Measurements from ENCODE around the gene PMS2.
A peak's percentile ranks its signal among the peaks of the same experiment; 100 is the strongest.

The PMS2 gene

DNA sequence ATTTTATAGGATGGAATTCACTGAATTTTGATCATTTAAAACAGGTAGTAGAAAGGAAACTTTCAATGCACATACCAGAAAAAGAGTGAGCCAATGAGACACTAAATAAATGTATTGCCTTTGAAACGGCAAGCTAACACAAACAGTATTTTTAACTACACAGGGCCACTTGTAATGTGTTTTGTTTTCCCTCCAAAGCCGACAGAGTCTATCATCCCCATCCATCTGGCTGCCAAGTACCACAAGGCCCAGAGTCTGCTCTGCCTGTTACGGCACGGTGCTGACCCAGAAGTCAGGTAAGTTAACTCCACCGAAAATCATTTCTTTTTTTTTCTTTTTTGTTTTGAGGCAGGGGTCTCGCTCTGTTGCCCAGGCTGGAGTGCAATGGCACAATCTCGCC, 23.8 kb upstream of the PMS2 start:
- DNase-seq (ENCODE audit: low spot score): no peak
- TF ChIP-seq, protein P1, sequence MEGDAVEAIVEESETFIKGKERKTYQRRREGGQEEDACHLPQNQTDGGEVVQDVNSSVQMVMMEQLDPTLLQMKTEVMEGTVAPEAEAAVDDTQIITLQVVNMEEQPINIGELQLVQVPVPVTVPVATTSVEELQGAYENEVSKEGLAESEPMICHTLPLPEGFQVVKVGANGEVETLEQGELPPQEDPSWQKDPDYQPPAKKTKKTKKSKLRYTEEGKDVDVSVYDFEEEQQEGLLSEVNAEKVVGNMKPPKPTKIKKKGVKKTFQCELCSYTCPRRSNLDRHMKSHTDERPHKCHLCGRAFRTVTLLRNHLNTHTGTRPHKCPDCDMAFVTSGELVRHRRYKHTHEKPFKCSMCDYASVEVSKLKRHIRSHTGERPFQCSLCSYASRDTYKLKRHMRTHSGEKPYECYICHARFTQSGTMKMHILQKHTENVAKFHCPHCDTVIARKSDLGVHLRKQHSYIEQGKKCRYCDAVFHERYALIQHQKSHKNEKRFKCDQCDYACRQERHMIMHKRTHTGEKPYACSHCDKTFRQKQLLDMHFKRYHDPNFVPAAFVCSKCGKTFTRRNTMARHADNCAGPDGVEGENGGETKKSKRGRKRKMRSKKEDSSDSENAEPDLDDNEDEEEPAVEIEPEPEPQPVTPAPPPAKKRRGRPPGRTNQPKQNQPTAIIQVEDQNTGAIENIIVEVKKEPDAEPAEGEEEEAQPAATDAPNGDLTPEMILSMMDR (IDR thresholded peaks at IDR 0.05; ENCODE audit: extremely low read depth, missing control alignments): no peak

DNA sequence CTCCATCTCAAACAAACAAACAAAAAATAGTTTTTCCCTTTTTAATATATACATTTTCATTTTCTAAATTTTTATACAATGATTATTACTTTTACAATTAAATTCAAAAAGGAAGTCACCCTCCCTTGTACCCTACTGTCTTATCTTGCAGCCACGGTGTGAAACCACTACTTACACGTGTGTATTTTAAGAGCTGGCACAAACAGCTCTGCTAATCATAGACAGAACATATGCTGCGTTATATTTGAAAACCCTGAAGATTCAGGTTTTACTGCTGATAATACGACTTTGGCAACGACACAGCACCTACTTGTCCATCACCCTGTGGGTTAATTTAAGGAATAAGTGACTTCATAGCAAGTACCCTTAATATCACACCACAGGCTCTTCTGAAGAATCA, 23.3 kb upstream of the PMS2 start:
- DNase-seq (ENCODE audit: low spot score): no peak
- TF ChIP-seq, protein P1 (IDR thresholded peaks at IDR 0.05; ENCODE audit: extremely low read depth, missing control alignments): no peak

DNA sequence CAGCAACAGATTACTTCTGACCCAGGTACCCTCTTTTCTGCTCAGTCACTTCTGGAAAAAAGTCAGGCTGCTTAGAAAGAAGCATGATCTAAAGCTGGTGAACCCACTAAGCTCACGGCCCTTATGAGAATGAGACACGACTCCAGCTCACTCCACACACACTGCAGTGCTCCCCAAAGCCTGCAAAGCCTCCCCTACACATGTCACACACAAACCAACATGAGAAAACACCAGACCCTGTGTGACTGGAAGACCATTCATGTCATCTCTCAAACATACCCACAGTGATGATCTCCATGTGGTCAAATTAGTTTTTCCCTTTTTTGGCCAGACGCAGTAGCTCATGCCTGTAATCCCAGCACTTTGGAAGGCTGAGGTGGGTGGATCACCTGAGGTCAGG, 22.7 kb upstream of the PMS2 start:
- TF ChIP-seq, protein P1 (IDR thresholded peaks at IDR 0.05; ENCODE audit: extremely low read depth, missing control alignments): no peak

DNA sequence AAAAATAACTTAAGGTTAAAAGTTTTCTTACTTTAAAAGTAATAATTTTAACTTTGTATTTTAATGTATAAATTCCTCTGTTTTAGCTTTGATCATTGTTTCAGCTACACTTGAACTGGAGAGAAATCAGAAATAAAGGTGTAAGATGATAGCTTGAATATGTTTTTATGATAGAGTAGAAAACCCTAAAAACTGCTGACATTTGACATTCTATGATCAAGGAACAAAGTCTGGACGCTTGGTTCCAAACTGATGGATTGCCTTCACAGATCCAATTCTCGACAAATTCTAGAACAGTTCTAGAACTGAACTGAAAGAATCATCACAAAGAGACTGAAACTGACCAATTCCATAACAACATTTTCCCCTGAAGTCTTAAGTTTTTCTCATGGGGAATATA, 22.1 kb upstream of the PMS2 start, which contains the start of gene ANKRD61:
Gene ANKRD61, plus strand, starts transcription at position 389 of the 400 bp plus-strand sequence. Its CDS starts 0 bp downstream, at position 389.
- TF ChIP-seq, protein P1 (IDR thresholded peaks at IDR 0.05; ENCODE audit: extremely low read depth, missing control alignments): no peak
- no peak for DNase-seq (ENCODE audit: low spot score)

More for the DNA sequence above, 22.7 kb upstream of the PMS2 start:
- no peak for DNase-seq (ENCODE audit: low spot score)

DNA sequence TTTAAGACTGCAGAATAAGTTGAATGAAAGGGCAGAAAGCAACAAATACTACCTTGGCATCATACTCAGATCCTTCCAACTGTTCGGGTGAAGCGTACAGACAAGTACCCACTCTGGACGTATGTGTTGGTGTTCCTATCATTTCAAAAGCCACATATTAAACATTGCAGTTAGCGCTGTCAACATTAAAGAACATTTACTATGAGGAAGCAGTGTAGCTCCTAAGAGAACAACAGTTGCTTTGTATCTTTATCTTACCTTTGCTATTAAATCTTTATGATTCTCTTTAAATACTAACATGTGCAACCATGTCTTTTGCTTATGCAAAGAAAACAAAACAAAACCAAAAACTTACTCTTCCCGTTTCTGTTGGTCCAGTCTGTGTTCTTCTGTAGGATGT, 19.7 kb upstream of the PMS2 start:
- TF ChIP-seq, protein P1 (IDR thresholded peaks at IDR 0.05; ENCODE audit: extremely low read depth, missing control alignments): no peak
- DNase-seq (ENCODE audit: low spot score): no peak

DNA sequence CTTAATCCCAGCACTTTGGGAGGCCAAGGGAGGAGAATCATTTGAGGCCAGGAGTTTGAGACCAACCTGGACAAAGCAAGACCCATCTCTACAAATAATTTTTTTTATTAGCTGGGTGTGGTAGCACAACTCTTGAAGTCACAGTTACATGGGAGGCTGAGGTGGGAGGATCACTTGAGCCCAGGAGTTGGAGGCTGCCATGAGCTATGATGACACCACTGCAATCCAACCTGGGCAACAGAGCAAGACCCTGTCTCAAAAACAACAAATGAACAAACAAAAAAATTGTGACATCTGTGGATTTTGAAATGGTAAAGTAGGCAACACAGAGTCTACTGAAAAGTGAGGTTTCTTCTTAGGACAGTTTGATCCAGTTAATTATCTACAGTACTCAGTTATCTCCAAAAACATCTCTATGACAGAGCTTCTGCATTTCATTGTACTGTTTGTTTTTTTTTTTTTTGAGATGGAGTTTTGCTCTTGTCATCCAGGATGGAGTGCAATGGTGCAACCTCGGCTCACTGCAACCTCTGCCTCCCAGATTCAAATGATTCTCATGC, 19.0 kb upstream of the PMS2 start:
- DNase-seq (ENCODE audit: low spot score): no peak
- TF ChIP-seq, protein P1 (IDR thresholded peaks at IDR 0.05; ENCODE audit: extremely low read depth, missing control alignments): no peak

DNA sequence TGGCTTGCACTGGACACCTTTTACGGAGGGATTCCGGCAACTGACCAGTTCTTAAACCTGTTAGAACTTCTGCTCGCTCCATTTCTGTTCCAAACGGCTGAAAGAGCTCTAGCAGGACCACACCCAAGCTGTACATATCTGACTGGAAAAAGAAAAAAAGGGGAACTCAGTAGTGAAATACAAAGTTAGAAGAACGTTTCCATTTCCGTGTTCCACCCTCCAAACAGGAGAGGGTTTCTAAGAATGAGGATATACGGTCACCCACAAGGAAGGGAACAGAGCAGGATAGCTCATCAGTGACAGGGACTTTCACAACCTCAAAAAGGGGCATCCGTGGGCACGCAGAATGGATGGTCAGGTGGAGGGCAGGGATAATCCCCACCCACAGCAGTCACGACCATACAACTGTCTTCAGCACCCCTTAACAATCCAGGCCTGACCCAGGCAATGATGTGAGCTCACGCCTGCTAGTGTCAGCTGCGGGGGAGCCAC, 18.0 kb upstream of the PMS2 start:
- peak; percentile 12 for DNase-seq (ENCODE audit: low spot score)
- TF ChIP-seq, protein P1 (IDR thresholded peaks at IDR 0.05; ENCODE audit: extremely low read depth, missing control alignments): no peak
